Esophagus muscularis mucosa (tissue), 4 donors: ENCODE results near the gene GPR137B. TPM values are rescaled to one million over a fixed set of nuclear protein-coding genes. Genes with fewer than 3 reads are reported as not detected.

Source experiments
- DNase-seq: peaks from one replicate; pipeline ENCODE4 v3.0.0-alpha.2; 2017; ENCODE audit errors: extremely low spot score
- H3K27ac ChIP-seq, 4 donors: fragments of 200-600 bp; sonication (generic); replicated peaks in 1 of 4; 1 replicate in 3 of 4; 2 replicates in 1 of 4; pipeline ENCODE4 v1.5.1; 2016 to 2019; ENCODE audit warnings: mild to moderate bottlenecking in 1 of 4
- H3K27me3 ChIP-seq, 4 donors: fragments of 200-600 bp; sonication (generic); one replicate each; pipeline versions ENCODE4 v1.5.1 to v1.6.0; 2016 to 2019
- H3K36me3 ChIP-seq, 4 donors: fragments of 200-600 bp; sonication (generic); one replicate each; pipeline ENCODE4 v1.5.1; 2016 to 2019
- H3K4me1 ChIP-seq, 4 donors: fragments of 200-600 bp; sonication (generic); one replicate each; pipeline ENCODE4 v1.5.1; 2016 to 2019
- H3K4me3 ChIP-seq, 4 donors: fragments of 200-600 bp; sonication (generic); 1 replicate in 2 of 4; 2 replicates in 2 of 4; pipeline ENCODE4 v1.5.1; 2016 to 2019; ENCODE audit warnings: mild to moderate bottlenecking in 4 of 4, moderate library complexity in 1 of 4
- H3K9me3 ChIP-seq, 4 donors: fragments of 200-600 bp; sonication (generic); 1 replicate in 3 of 4; 2 replicates in 1 of 4; pipeline ENCODE4 v1.5.1; 2016 to 2019
- CTCF ChIP-seq, 3 experiments: fragments of 200-600 bp in 2 of 3; fragments of 450-650 bp in 1 of 3; sonication (generic) in 2 of 3; IDR thresholded peaks; one replicate each; pipeline ENCODE4 v1.5.1; 2017 to 2019; ENCODE audit warnings: antibody characterized with exemption in 3 of 3, mild to moderate bottlenecking in 2 of 3, moderate library complexity in 1 of 3
- EP300 ChIP-seq: sonication (generic); formaldehyde crosslinking; IDR thresholded peaks from one replicate; pipeline ENCODE4 v1.6.1; 2017; ENCODE audit warnings: antibody characterized with exemption
- POLR2A ChIP-seq: fragments of 450-650 bp; IDR thresholded peaks from one replicate; pipeline ENCODE4 v1.6.1; 2017; ENCODE audit warnings: antibody characterized with exemption, moderate library complexity, mild to moderate bottlenecking, low read depth
- POLR2AphosphoS5 ChIP-seq, 2 donors: sonication (generic); formaldehyde crosslinking; IDR thresholded peaks; one replicate each; pipeline ENCODE4 v1.6.1; 2017; ENCODE audit warnings: antibody characterized with exemption in 2 of 2
- WGBS: methylation state at CpG from one replicate; pipeline ENCODE4 v1.1.5; 2018; 5-methylcytosine and 5-hydroxymethylcytosine counted together
- intact Hi-C: fragments of 100-400 bp; cut with DNase I; formaldehyde crosslinking; loops from one replicate; pipeline ENCODE4 v1.15.1; 2023
- total RNA-seq, 4 donors: library from RNA; depleted of rRNA; stranded (reverse); fragments of >200 nt; gene quantifications; one replicate each; pipeline versions ENCODE4 v1.1.0 to v1.2.1, GENCODE V29; 2016

The GPR137B gene
- total RNA-seq, 4 donors from 2014 or later: 14.5 to 21.3 (median 15.7) TPM

DNA sequence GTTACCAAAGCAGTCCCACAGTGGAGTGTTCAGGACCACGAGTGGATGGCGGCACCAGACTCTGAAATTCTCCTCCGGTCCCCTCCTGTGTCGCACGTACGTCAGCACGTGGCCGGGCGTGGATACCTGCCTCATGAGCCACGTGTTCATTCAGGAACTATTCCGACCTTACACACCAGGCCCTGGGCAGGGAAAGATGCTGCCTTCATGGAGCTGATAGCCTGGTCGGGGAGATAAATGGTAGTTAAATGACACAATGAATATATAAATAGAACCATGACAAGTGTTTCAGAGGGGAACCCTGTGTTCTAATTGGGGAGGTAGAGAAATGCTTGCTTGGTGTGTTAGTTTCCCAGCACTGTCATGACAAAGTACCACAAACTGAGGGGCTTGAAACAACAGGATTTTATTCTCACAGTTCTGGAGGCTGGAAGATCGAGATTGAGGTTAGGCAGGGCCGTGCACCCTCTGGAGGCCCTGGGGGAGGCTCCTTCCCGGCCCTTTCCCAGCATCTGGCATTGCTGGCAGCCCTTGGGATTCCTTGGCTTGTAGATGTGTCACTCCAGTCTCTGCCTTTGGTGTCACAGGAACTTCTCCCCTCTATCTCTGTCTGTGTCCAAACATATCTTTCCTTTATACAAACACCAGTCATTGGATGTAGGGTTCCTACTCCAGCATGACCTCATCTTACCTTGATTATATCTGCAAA lies 28.9 kb upstream of the GPR137B start:
- DNase-seq: no peak
- intact Hi-C loops: no loop called here
- Histone ChIP-seq H3K27me3 (peaks cover 0 to 4% (median 0%) of the 10 kb centered on the region in 4 donors), H3K4me1 (no peaks in the 10 kb centered on the region), H3K9me3 (no peaks in the 10 kb centered on the region), H3K36me3 (no peaks in the 10 kb centered on the region), H3K27ac (no peak overlapping the region), H3K4me3 (no peak overlapping the region)
- TF ChIP-seq CTCF (IDR thresholded peaks at IDR 0.05) (no peak), EP300 (no peak), POLR2AphosphoS5 (IDR thresholded peaks at IDR 0.05) (no peak), POLR2A (no peak)
- WGBS: 84% methylated on average over 10 of the region's 15 CpGs

- no peak for DNase-seq
- intact Hi-C loops: no loop called here
- Histone ChIP-seq H3K4me3 (no peak overlapping the region), H3K27me3 (no peaks in the 10 kb centered on the region), H3K9me3 (no peaks in the 10 kb centered on the region), H3K27ac (no peak overlapping the region), H3K4me1 (no peaks in the 10 kb centered on the region), H3K36me3 (no peaks in the 10 kb centered on the region)
- TF ChIP-seq CTCF (IDR thresholded peaks at IDR 0.05) (no peak), POLR2AphosphoS5 (IDR thresholded peaks at IDR 0.05) (no peak), EP300 (no peak), POLR2A (no peak)
- 86% methylated on average over 5 of the region's 5 CpGs for WGBS
These were observed 28.1 kb upstream of the GPR137B start for GRCh38 chr1:236114076-236114747.

GRCh38 chr1:236117710-236118109 lies 24.6 kb upstream of the GPR137B start:
- H3K9me3 ChIP-seq: no peaks in the 10 kb centered on the region
- H3K27me3 ChIP-seq: no peaks in the 10 kb centered on the region
- H3K4me3 ChIP-seq: no peak overlapping the region
- intact Hi-C loops: no loop called here
- no peaks in the 10 kb centered on the region for H3K4me1 ChIP-seq
- no peak overlapping the region for H3K27ac ChIP-seq
- DNase-seq: no peak
- H3K36me3 ChIP-seq: no peaks in the 10 kb centered on the region
- no peak for TF ChIP-seq CTCF (IDR thresholded peaks at IDR 0.05)
- TF ChIP-seq POLR2AphosphoS5 (IDR thresholded peaks at IDR 0.05): no peak
- TF ChIP-seq POLR2A: no peak
- TF ChIP-seq EP300: no peak
- 89% methylated on average over 8 of the region's 8 CpGs for WGBS

DNA sequence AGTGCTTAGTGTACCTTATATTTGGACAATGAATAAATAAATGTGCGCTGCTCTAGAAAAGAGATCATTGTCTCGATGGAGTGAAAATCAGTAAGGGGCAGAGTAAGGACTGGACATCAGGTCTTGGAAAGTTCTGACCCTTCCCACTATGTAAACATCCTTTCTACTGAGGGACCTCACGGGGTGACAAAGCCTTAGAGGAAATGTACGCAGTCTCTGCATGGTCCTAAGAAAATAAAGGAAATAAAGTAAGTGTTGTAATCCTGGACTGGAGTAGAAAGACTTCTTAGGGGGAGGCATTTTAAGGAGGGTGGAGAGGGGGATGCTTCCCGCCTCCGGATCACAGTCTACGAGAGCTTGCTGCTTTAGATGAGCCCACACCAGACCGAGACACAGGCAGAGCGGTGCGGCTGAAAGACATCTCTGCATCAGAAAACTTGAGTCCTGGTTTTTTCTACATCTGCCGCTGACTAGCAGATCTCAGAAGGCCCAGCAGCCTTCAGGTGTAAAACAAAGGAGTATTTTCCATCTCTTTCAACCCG lies 22.3 kb upstream of the GPR137B start:
- H3K4me3 ChIP-seq: no peak overlapping the region
- WGBS: 70% methylated on average over 12 of the region's 12 CpGs
- no peaks in the 10 kb centered on the region for H3K4me1 ChIP-seq
- intact Hi-C loops: no loop called here
- no peaks in the 10 kb centered on the region for H3K27me3 ChIP-seq
- H3K36me3 ChIP-seq: no peaks in the 10 kb centered on the region
- TF ChIP-seq POLR2A (no peak), CTCF (IDR thresholded peaks at IDR 0.05) (no peak)
- DNase-seq: no peak
- H3K9me3 ChIP-seq: no peaks in the 10 kb centered on the region
- no peak overlapping the region for H3K27ac ChIP-seq
